GM21526 (cell line): Measurements from ENCODE around the gene ZNF532.

Experiments used
- ATAC-seq: cut with Tn5 transposase; IDR thresholded peaks from one replicate; pipeline ENCODE4 v1.9.1; 2021; ENCODE audit warnings: moderate library complexity; ENCODE audit not compliant: unreplicated experiment, low FRiP score

Gene ZNF532

DNA sequence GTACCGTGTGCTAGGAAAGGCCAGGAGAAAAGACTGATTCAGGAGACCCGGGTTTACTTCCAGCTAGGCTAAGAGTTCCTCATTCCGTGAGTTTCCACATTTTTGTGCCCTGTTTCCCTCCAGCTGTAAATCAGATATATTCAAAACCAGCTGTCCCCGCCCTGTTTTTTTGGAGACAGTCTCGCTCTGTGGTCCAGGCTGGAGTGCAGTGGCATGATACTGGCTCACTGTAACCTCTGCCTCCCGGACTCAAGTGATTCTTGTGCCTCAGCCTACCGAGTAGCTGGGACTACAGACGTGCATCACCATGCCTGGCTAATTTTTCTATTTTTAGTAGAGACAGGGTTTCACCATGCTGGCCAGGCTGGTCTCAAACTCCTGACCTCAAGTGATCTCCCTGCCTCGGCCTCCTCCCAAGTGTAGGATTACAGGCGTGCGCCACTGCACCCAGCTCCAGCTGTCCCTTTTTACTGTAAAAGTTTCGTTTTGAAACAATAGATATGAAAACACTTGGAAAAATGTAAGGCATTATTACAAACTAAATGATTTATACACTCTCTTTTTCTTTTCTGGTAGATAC is 162.2 kb downstream of the ZNF532 start:
- no peak for ATAC-seq

DNA sequence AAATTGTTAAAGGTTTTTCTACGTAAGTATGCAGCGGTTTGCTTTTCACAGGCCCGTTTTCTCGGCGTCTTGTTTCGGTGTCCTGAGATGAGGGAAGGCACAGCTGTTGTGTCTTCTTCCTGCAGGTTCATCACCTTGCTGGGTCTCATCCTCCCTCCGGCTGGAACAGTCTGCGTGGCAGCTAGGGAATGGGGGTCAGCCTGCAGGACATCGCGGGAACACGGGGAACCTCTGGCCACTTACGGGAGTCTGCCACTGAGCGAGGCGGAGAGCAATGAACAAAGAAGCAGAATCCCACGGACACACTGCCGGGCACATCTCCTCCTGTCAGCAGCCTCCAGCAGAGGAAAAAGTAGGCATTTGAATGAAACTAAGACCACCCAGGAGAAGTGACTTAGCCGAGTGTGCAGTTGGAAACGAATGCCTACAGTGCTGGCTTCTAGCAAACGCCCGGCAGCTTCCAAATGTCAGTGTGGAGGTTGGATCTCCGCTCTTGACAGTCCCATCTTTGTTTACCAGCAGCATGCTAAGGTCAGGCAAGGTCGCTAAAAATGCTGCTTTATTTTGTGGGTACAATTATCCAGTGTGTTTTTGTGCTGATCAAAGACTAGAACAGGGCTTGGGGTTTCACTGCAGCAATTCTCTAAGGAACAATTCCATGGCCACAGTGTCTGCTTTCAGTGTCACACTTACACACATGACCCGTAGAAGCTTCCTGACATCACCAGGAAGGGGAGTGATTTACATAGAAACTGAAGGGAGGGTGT is 165.2 kb downstream of the ZNF532 start:
- ATAC-seq: no peak

DNA sequence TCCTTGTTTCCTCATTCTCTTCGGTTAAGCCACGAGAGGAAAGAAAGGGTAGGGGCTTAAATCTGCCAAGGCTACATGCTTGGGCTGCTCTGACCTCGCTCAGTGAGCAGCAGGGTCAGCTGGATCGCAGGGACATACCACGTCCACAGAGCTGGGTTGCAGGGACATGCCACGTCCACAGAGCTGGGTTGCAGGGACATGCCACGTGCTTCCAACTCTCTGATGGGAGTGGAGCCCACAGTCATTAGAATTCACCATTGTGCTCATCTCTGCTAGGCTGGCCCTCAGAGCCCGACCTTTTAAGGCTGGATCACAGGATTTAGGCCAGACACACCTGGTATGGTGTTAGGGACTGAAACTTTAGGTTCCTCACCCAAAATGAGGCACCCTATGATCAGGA is 167.6 kb downstream of the ZNF532 start:
- no peak for ATAC-seq

DNA sequence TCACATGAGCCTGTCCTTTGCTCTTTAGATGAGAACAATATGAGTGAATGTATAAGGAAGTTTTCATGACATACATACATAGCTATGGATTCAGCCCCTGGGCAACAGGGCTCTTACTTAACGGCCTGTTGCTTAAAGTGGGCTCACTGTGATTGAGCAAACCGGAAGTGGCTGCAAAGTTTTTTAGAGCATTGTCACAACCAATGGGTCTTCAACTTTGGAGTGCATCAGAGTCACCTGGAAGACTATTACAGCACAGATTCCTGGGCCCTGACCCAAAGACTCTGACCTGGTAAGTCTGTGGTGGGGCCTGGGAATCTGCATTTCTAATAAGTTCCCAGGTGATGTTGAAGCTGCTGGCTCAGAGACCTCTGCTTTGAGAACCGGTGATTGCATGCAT is 168.7 kb downstream of the ZNF532 start:
- ATAC-seq: no peak

DNA sequence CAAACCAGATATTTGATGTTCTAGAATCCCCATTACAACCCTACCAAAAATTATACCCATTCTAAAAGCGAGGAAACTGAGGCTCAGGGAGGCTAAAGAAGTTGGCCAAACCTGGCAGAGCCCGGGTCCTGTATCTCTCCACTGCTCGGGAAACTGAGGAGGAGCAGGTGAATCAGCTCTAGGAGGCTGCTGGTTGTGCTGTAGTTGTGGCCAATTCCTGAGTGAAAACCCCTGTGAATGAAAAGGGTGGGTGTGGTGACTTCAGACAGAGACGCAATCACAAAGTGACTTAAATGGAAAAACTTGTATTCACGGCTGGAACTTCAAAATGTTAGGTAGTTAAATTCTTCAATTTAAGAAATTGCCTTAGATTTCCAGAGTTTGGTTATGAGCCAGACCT is 169.3 kb downstream of the ZNF532 start:
- ATAC-seq: no peak

DNA sequence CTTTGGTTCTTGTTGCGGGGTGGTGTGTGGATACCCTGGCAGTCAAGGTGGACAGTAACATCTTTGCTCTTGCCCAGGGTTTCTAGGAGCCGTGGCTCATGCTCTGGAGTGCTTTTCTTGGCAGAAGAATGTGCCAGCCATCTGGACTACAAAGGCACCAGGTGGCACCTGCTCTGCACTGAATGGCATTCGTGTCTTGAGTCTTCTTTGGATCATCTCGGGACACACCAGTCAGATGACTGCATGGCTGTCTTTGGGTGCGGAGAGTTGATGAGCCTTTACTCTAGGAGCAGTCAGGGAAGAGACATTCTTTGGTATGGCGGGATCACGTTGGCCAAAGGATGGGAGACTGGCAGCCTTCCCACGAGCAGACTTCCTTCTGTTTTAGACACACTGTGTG is 170.9 kb downstream of the ZNF532 start:
- no peak for ATAC-seq
